Endothelial cell of umbilical vein (primary cell): Measurements from ENCODE around the gene FAM118A.

ENCODE experiments used
- EZH2 ChIP-seq: IDR thresholded peaks from 2 replicates; pipeline ENCODE4 v1.6.1; 2012; ENCODE audit warnings: borderline replicate concordance, low read depth, mild to moderate bottlenecking, moderate library complexity, low read length, inconsistent platforms; ENCODE audit not compliant: severe bottlenecking
- FOS ChIP-seq: IDR thresholded peaks from 2 replicates; pipeline ENCODE4 v1.6.1; 2011; ENCODE audit warnings: mild to moderate bottlenecking, low read length, moderate library complexity, borderline replicate concordance; ENCODE audit not compliant: insufficient read depth
- MYC ChIP-seq: IDR thresholded peaks from one replicate; pipeline ENCODE4 v1.6.1; 2011; ENCODE audit warnings: mild to moderate bottlenecking, low read depth, low read length
- POLR2A ChIP-seq: IDR thresholded peaks from 2 replicates; pipeline ENCODE4 v1.6.1; 2012; ENCODE audit warnings: low read depth, mild to moderate bottlenecking, control low read depth, low read length
- POLR2AphosphoS5 ChIP-seq: IDR thresholded peaks from 2 replicates; pipeline ENCODE4 v1.6.1; 2012; ENCODE audit warnings: low read depth, mild to moderate bottlenecking, control low read depth, low read length, moderate library complexity; ENCODE audit not compliant: insufficient read depth
- TF ChIP-seq, protein P1 (sequence below): IDR thresholded peaks from 2 replicates; pipeline ENCODE4 v1.6.1; 2011; ENCODE audit not compliant: insufficient read depth, insufficient read length
- TF ChIP-seq, protein P2 (sequence below), 2 donors: IDR thresholded peaks; 1 replicate in 1 of 2; 2 replicates in 1 of 2; pipeline ENCODE4 v1.5.1; 2011; ENCODE audit warnings: low read length in 2 of 2, mild to moderate bottlenecking in 2 of 2, moderate library complexity in 2 of 2, control low read depth in 1 of 2, inconsistent platforms in 1 of 2, low read depth in 1 of 2; ENCODE audit not compliant: insufficient read depth in 1 of 2; ENCODE audit errors: extremely low read depth in 1 of 2

DNA sequence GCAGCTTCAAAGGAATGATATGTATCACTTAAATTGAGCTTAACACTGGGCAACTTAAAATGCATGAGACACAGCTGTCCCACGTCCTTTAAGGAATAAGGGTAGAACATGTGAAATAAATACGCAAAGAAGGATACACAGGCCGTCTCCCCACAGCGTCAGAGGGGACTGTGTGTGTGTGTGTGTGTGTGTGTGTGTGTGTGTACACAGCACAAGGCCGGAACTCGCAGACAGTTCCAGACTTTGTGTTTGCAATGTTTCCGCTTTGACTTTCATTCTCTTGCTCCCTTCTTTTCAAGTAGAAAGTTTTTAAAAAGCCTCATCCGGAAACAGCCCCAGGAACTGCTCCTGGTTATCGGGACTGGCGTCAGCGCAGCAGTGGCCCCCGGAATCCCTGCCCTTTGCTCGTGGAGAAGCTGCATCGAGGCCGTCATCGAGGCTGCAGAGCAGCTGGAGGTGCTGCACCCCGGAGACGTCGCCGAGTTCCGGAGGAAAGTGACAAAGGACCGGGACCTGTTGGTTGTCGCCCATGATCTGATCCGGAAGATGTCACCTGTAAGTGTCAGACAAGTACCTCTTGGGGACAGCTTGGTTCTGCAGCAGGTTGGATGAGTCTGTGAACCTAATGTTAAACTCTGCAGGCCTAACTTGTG, 13.3 kb downstream of the FAM118A start:
- TF ChIP-seq, protein P1, sequence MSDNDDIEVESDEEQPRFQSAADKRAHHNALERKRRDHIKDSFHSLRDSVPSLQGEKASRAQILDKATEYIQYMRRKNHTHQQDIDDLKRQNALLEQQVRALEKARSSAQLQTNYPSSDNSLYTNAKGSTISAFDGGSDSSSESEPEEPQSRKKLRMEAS, result no peak
- TF ChIP-seq POLR2AphosphoS5 (no peak), POLR2A (no peak), EZH2 (no peak), FOS (no peak), MYC (no peak)
- TF ChIP-seq, protein P2, sequence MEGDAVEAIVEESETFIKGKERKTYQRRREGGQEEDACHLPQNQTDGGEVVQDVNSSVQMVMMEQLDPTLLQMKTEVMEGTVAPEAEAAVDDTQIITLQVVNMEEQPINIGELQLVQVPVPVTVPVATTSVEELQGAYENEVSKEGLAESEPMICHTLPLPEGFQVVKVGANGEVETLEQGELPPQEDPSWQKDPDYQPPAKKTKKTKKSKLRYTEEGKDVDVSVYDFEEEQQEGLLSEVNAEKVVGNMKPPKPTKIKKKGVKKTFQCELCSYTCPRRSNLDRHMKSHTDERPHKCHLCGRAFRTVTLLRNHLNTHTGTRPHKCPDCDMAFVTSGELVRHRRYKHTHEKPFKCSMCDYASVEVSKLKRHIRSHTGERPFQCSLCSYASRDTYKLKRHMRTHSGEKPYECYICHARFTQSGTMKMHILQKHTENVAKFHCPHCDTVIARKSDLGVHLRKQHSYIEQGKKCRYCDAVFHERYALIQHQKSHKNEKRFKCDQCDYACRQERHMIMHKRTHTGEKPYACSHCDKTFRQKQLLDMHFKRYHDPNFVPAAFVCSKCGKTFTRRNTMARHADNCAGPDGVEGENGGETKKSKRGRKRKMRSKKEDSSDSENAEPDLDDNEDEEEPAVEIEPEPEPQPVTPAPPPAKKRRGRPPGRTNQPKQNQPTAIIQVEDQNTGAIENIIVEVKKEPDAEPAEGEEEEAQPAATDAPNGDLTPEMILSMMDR (IDR thresholded peaks at IDR 0.05; ENCODE audit: extremely low read depth in 1 of 2, insufficient read depth in 1 of 2, low read depth in 1 of 2, low read length in 2 of 2), result no peak
